Raji (cell line): ENCODE results near the gene BANF1.

ENCODE experiments used
- POLR2A ChIP-seq: IDR thresholded peaks from 2 replicates; pipeline ENCODE4 v1.6.1; 2011; ENCODE audit warnings: low read depth, low read length, control low read depth; ENCODE audit not compliant: insufficient read depth

Gene BANF1

GRCh38 chr11:66039765-66040164 lies 37.5 kb downstream of the BANF1 start:
- no peak for TF ChIP-seq POLR2A

GRCh38 chr11:66042227-66042995 lies 40.1 kb downstream of the BANF1 start:
- no peak for TF ChIP-seq POLR2A

- TF ChIP-seq POLR2A: no peak
Observed at GRCh38 chr11:66042996-66043906, 40.9 kb downstream of the BANF1 start.

GRCh38 chr11:66044757-66045156 lies 42.5 kb downstream of the BANF1 start:
- TF ChIP-seq POLR2A: no peak

- peak; percentile 53 for TF ChIP-seq POLR2A
Observed at GRCh38 chr11:66045177-66045639, 42.9 kb downstream of the BANF1 start.

- TF ChIP-seq POLR2A: no peak
Observed at GRCh38 chr11:66046901-66047300, 44.6 kb downstream of the BANF1 start.

- no peak for TF ChIP-seq POLR2A
Observed at GRCh38 chr11:66047541-66048365, 45.5 kb downstream of the BANF1 start.

GRCh38 chr11:66048547-66049323 lies 46.4 kb downstream of the BANF1 start, which contains the start of gene GAL3ST3:
GAL3ST3 (minus strand) TSS chr11:66049161; CDS start chr11:66045415, 3,746 bp downstream.
- TF ChIP-seq POLR2A: no peak

GRCh38 chr11:66050581-66051231 lies 48.4 kb downstream of the BANF1 start:
- TF ChIP-seq POLR2A: no peak

GRCh38 chr11:66051371-66051765 lies 49.1 kb downstream of the BANF1 start:
- TF ChIP-seq POLR2A: no peak

GRCh38 chr11:66051766-66052663 lies 49.7 kb downstream of the BANF1 start, which contains the start of gene SF3B2:
SF3B2 (plus strand) TSS chr11:66052364; CDS start chr11:66052385, 21 bp downstream.
- peak; percentile 83 for TF ChIP-seq POLR2A

- TF ChIP-seq POLR2A: no peak
Observed at GRCh38 chr11:66052664-66052982, 50.3 kb downstream of the BANF1 start.
